HG02610 (cell line): ENCODE results near the gene AKAP6.

Experiments used
- ATAC-seq: cut with Tn5 transposase; IDR thresholded peaks from one replicate; pipeline ENCODE4 v1.9.1; 2021; ENCODE audit warnings: mild to moderate bottlenecking, moderate library complexity; ENCODE audit not compliant: unreplicated experiment

AKAP6 gene

DNA sequence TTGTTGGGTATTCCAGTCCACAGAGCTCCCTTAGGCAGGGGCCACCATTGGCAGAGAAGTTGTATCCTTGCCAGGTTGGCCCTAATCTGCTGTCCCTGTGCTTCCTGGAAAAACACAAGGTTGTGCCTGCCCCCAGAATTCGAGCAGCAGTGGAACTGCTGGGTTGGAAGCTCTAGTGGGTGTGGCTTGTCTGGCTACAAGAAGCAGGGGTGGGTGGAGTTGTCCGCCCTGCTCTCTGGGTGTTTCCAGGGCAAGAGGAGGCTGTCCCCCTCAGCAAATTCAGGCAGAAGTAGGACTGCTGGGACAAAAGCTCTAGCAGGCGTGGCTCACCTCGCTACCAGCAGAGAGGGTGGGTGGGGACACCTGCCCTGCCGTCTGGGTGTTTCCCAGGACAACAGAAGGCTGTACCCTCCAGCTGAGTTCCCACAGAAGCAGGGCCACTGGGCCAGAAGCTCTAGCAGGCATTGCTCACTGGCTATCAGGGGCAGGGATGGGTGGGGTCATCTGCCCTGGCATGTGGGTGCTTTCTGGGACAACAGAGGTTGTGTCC, 536.8 kb downstream of the AKAP6 start:
- ATAC-seq, result no peak

DNA sequence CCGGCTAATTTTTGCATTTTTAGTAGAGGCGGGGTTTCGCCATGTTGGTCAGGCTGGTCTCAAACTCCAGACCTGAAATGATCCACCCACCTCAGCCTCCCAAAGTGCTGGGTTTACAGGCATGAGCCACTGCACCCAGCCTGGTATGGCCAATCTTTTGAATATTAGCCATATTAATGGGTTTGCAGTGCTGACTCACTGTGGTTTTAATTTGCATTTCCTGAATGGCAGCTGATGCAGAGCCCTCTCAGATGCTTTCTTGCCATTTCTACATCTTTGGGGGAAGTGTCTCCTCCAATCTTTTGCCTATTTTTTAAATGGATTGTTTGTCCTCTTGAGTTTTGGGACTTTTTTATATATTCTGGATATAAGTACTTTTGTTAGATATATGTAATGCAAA, 554.1 kb downstream of the AKAP6 start:
- ATAC-seq, result no peak
